Spinal cord (tissue), 10 donors: ENCODE data around the gene RRAS. TPM values are rescaled to one million over a fixed set of nuclear protein-coding genes. Genes with fewer than 3 reads are reported as not detected.

Experiments
- DNase-seq, 6 donors: peaks; one replicate each; pipeline versions ENCODE4 v3.0.0 to v3.0.0-alpha.2; 2013 to 2015; ENCODE audit warnings: low spot score in 6 of 6, low read depth in 4 of 6
- H3K27ac ChIP-seq: one replicate; pipeline ENCODE4 v1.5.1; 2013; ENCODE audit warnings: low read depth, low read length, control low read depth
- H3K27me3 ChIP-seq: one replicate; pipeline ENCODE4 v1.6.1; 2013; ENCODE audit warnings: low read length; ENCODE audit not compliant: control insufficient read depth, insufficient read depth
- H3K36me3 ChIP-seq: one replicate; pipeline ENCODE4 v1.6.1; 2013; ENCODE audit warnings: low read length; ENCODE audit not compliant: control insufficient read depth, insufficient read depth
- H3K4me1 ChIP-seq: one replicate; pipeline ENCODE4 v1.6.1; 2013; ENCODE audit warnings: low read length; ENCODE audit not compliant: control insufficient read depth, insufficient read depth
- H3K4me3 ChIP-seq: one replicate; pipeline ENCODE4 v1.5.1; 2013; ENCODE audit warnings: low read depth, low read length, control low read depth
- H3K9me3 ChIP-seq: one replicate; pipeline ENCODE4 v1.6.1; 2013; ENCODE audit warnings: low read length; ENCODE audit not compliant: control insufficient read depth, insufficient read depth
- WGBS: methylation state at CpG from one replicate; pipeline ENCODE4 v1.1.5; 2013; ENCODE audit warnings: missing lambda C conversion rate; ENCODE audit not compliant: insufficient coverage; 5-methylcytosine and 5-hydroxymethylcytosine counted together
- long read RNA-seq, 4 donors: transcript quantifications; one replicate each; lab custom pipeline, GENCODE V29; 2026
- polyA plus RNA-seq, 2 donors: library from polyadenylated mRNA; unstranded; fragments of 120-200 nt; gene quantifications; one replicate each; pipeline ENCODE4 v1.2.1, GENCODE V29; 2013; ENCODE audit not compliant: insufficient read length in 2 of 2
- total RNA-seq, 2 donors: library from RNA; depleted of rRNA in 1 of 2; stranded (reverse); fragments of 120-200 nt in 1 of 2; fragments of >200 nt in 1 of 2; gene quantifications; one replicate each; pipeline versions ENCODE4 v1.2.3 to v1.2.4, GENCODE V29; 2013 to 2014
- donor health status: healthy.

The RRAS gene
- total RNA-seq = 10 to 100 TPM in 1 of 2 donors, 1 to 10 TPM in 1; 4.7 to 16.7 TPM
- polyA plus RNA-seq = 10 to 100 TPM; 13.4 to 16.7 TPM
- long read RNA-seq, donor 1, transcript RRAS-201 (6 exons, 1,044 nt) = major isoform, 9 of 9 reads
- long read RNA-seq, donor 1, partial matches to known transcripts = 0 of 9 reads
- long read RNA-seq, donor 1, other reads (novel, unspliced or antisense) = 0 of 9 reads
- long read RNA-seq, donor 2, partial matches to known transcripts = 0 of 4 reads
- long read RNA-seq, donor 2, other reads (novel, unspliced or antisense) = 0 of 4 reads
- long read RNA-seq, donor 3, transcript RRAS-201 (6 exons, 1,044 nt) = major isoform, 5 of 5 reads
- long read RNA-seq, donor 3, partial matches to known transcripts = 0 of 5 reads
- long read RNA-seq, donor 3, other reads (novel, unspliced or antisense) = 0 of 5 reads
- long read RNA-seq, donor 4, transcript RRAS-201 (6 exons, 1,044 nt) = major isoform, 43 of 43 reads
- long read RNA-seq, donor 4, partial matches to known transcripts = 0 of 43 reads
- long read RNA-seq, donor 4, other reads (novel, unspliced or antisense) = 0 of 43 reads

GRCh38 chr19:49640113-49640898 lies at the start of gene RRAS:
RRAS (minus strand) TSS chr19:49640143; CDS start chr19:49640098, 45 bp downstream.
- peaks cover 11% of the 10 kb centered on the region for H3K36me3 ChIP-seq
- 0% methylated on average over 50 of the region's 51 CpGs for WGBS
- H3K4me1 ChIP-seq = peaks cover 64% of the 10 kb centered on the region
- H3K4me3 ChIP-seq = peak within 1 kb of the TSS; percentile 99
- no peaks in the 10 kb centered on the region for H3K9me3 ChIP-seq
- peak within 1 kb of the TSS; percentile 100 for H3K27ac ChIP-seq
- peak; percentile 93 to 99 (median 97) for DNase-seq
- peaks cover 2% of the 10 kb centered on the region for H3K27me3 ChIP-seq

GRCh38 chr19:49689133-49690078 lies 49.5 kb upstream of the RRAS start, which contains the start of gene ADM5:
ADM5 (plus strand) TSS chr19:49689594; CDS start chr19:49689838, 244 bp downstream.
- Histone ChIP-seq H3K9me3 (no peaks in the 10 kb centered on the region), H3K27me3 (peaks cover 6% of the 10 kb centered on the region), H3K4me3 (peak within 1 kb of the TSS; percentile 73), H3K36me3 (peaks cover 62% of the 10 kb centered on the region), H3K4me1 (peaks cover 47% of the 10 kb centered on the region), H3K27ac (peak within 1 kb of the TSS; percentile 87)
- 21% methylated on average over 54 of the region's 54 CpGs for WGBS
- peak in 2 of 6 donors; percentile 75 to 89 for DNase-seq

GRCh38 chr19:49688531-49689132 lies 48.7 kb upstream of the RRAS start:
- Histone ChIP-seq H3K9me3 (no peaks in the 10 kb centered on the region), H3K27me3 (peaks cover 6% of the 10 kb centered on the region), H3K27ac (peak overlapping the region; percentile 22), H3K4me3 (no peak overlapping the region), H3K4me1 (peaks cover 47% of the 10 kb centered on the region), H3K36me3 (peaks cover 68% of the 10 kb centered on the region)
- DNase-seq = no peak
- 67% methylated on average over 7 of the region's 12 CpGs for WGBS

- DNase-seq = no peak
- 37% methylated on average over 10 of the region's 26 CpGs for WGBS
- peaks cover 66% of the 10 kb centered on the region for H3K36me3 ChIP-seq
- H3K27ac ChIP-seq = no peak overlapping the region
- no peak overlapping the region for H3K4me3 ChIP-seq
- H3K9me3 ChIP-seq = no peaks in the 10 kb centered on the region
- peaks cover 47% of the 10 kb centered on the region for H3K4me1 ChIP-seq
- H3K27me3 ChIP-seq = peaks cover 6% of the 10 kb centered on the region
Measured at GRCh38 chr19:49687566-49688316, 47.8 kb upstream of the RRAS start.

GRCh38 chr19:49687150-49687549 lies 47.2 kb upstream of the RRAS start:
- H3K36me3 ChIP-seq = peaks cover 68% of the 10 kb centered on the region
- peaks cover 42% of the 10 kb centered on the region for H3K4me1 ChIP-seq
- no peak overlapping the region for H3K4me3 ChIP-seq
- DNase-seq = no peak
- no peak overlapping the region for H3K27ac ChIP-seq
- 76% methylated on average over 7 of the region's 12 CpGs for WGBS
- no peaks in the 10 kb centered on the region for H3K9me3 ChIP-seq
- H3K27me3 ChIP-seq = peaks cover 6% of the 10 kb centered on the region

GRCh38 chr19:49686503-49687088 lies 46.7 kb upstream of the RRAS start:
- Histone ChIP-seq H3K4me1 (peaks cover 36% of the 10 kb centered on the region), H3K4me3 (no peak overlapping the region), H3K36me3 (peaks cover 74% of the 10 kb centered on the region), H3K27ac (no peak overlapping the region), H3K27me3 (peaks cover 6% of the 10 kb centered on the region), H3K9me3 (no peaks in the 10 kb centered on the region)
- DNase-seq = no peak
- WGBS = 96% methylated on average over 14 of the region's 27 CpGs

GRCh38 chr19:49685845-49686332 lies 45.9 kb upstream of the RRAS start:
- no peaks in the 10 kb centered on the region for H3K9me3 ChIP-seq
- no peak for DNase-seq
- peaks cover 6% of the 10 kb centered on the region for H3K27me3 ChIP-seq
- peaks cover 34% of the 10 kb centered on the region for H3K4me1 ChIP-seq
- peaks cover 81% of the 10 kb centered on the region for H3K36me3 ChIP-seq
- H3K27ac ChIP-seq = no peak overlapping the region
- 90% methylated on average over 23 of the region's 23 CpGs for WGBS
- no peak overlapping the region for H3K4me3 ChIP-seq
